Right lobe of liver (tissue), 6 donors: ENCODE results near the gene CC2D2A. TPM values are rescaled to one million over a fixed set of nuclear protein-coding genes. Genes with fewer than 3 reads are reported as not detected.

Experiments used
- ATAC-seq, 4 donors: fragments of 200-7000 bp; cut with Tn5 transposase; one replicate each; pipeline ENCODE4 v1.9.1; 2020; ENCODE audit warnings: mild to moderate bottlenecking in 4 of 4, moderate library complexity in 4 of 4
- DNase-seq, 3 donors: peaks; one replicate each; pipeline ENCODE4 v3.0.0-alpha.2; 2020
- H3K27ac ChIP-seq, 3 donors: fragments of 200-600 bp; one replicate each; pipeline ENCODE4 v1.8.0; 2022
- H3K27me3 ChIP-seq, 2 donors: fragments of 200-600 bp; one replicate each; pipeline ENCODE4 v1.8.0; 2022
- H3K36me3 ChIP-seq, 4 donors: fragments of 200-600 bp; sonication (generic) in 1 of 4; one replicate each; pipeline versions ENCODE4 v1.5.1 to v1.8.0; 2017 to 2022; ENCODE audit warnings: control low read depth in 1 of 4
- H3K4me1 ChIP-seq, 4 donors: fragments of 200-600 bp; sonication (generic) in 1 of 4; one replicate each; pipeline versions ENCODE4 v1.5.1 to v1.8.0; 2017 to 2022; ENCODE audit warnings: control low read depth in 1 of 4
- H3K4me3 ChIP-seq, 3 donors: fragments of 200-600 bp; one replicate each; pipeline ENCODE4 v1.8.0; 2022
- H3K9me3 ChIP-seq, 4 donors: fragments of 200-600 bp; sonication (generic) in 1 of 4; one replicate each; pipeline versions ENCODE4 v1.5.1 to v1.8.0; 2017 to 2022; ENCODE audit warnings: control low read depth in 1 of 4
- POLR2A ChIP-seq: fragments of 450-650 bp; IDR thresholded peaks from one replicate; pipeline ENCODE4 v1.6.1; 2017; ENCODE audit warnings: antibody characterized with exemption, mild to moderate bottlenecking
- WGBS: methylation state at CpG from one replicate; pipeline ENCODE4 v1.1.6; 2018; ENCODE audit warnings: low coverage, low lambda C conversion rate; ENCODE audit not compliant: insufficient coverage; ENCODE audit errors: missing lambda C conversion rate; 5-methylcytosine and 5-hydroxymethylcytosine counted together
- intact Hi-C, 2 donors: fragments of 100-400 bp; cut with DNase I; formaldehyde crosslinking; loops; one replicate each; pipeline versions ENCODE4 v1.11.2 to v1.14.1; 2022
- total RNA-seq, 6 experiments: library from RNA; depleted of rRNA in 2 of 6; stranded (reverse); fragments of >200 nt in 2 of 6; fragmentation: NEBNext Ultra II Directional in 3 of 6; extraction: Animal tissue kit (Norgen Biotek cat#: 25700) in 3 of 6; gene quantifications; one replicate each; pipeline versions ENCODE4 v1.1.0 to v1.2.4, GENCODE V29; 2016 to 2023
- TF ChIP-seq, protein P1 (sequence below), 4 donors: fragments of 200-600 bp in 3 of 4; fragments of 450-650 bp in 1 of 4; IDR thresholded peaks; one replicate each; pipeline versions ENCODE4 v1.5.1 to v1.8.0; 2016 to 2022; ENCODE audit warnings: antibody characterized with exemption in 4 of 4, mild to moderate bottlenecking in 2 of 4
- donor health status: DM: no; HTN: yes; CAD: no.
- donor health status: DM: no; HTN: no; CAD: no.
- donor health status: DM: no; HTN: no; CAD: no.
- donor health status: DM: no; HTN: yes; CAD: no.
- donor health status: DM: no; HTN: yes; CAD: no.

Gene CC2D2A
- total RNA-seq, 6 experiments from 2014 or later = 1.7 to 6.5 (median 3.2) TPM

DNA sequence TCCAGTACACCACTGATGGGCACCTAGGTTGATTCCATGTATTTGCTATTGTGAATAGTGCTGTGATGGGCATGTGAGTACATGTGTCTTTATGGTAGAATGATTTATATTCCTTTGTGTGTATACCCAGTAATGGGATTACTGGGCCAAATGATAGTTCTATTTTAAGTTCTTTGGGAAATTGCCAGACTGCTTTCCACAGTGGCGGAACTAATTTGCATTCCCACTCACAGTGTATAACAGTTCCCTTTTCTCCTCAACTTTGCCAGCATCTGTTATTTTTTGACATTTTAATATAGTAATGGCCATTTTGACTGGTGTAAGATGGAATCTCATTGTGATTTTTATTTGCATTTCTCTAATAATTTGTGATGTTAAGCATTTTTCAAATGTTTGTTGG, 25.9 kb downstream of the CC2D2A start:
- no peaks in the 10 kb centered on the region for H3K9me3 ChIP-seq
- DNase-seq (no peak), ATAC-seq (no peak)
- H3K4me3 ChIP-seq = no peak overlapping the region
- no peaks in the 10 kb centered on the region for H3K36me3 ChIP-seq
- no peaks in the 10 kb centered on the region for H3K4me1 ChIP-seq
- H3K27ac ChIP-seq = no peak overlapping the region
- intact Hi-C loops = no loop called here
- 43% methylated on average over 1 of the region's 1 CpG for WGBS
- no peaks in the 10 kb centered on the region for H3K27me3 ChIP-seq
- TF ChIP-seq, protein P1, sequence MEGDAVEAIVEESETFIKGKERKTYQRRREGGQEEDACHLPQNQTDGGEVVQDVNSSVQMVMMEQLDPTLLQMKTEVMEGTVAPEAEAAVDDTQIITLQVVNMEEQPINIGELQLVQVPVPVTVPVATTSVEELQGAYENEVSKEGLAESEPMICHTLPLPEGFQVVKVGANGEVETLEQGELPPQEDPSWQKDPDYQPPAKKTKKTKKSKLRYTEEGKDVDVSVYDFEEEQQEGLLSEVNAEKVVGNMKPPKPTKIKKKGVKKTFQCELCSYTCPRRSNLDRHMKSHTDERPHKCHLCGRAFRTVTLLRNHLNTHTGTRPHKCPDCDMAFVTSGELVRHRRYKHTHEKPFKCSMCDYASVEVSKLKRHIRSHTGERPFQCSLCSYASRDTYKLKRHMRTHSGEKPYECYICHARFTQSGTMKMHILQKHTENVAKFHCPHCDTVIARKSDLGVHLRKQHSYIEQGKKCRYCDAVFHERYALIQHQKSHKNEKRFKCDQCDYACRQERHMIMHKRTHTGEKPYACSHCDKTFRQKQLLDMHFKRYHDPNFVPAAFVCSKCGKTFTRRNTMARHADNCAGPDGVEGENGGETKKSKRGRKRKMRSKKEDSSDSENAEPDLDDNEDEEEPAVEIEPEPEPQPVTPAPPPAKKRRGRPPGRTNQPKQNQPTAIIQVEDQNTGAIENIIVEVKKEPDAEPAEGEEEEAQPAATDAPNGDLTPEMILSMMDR (IDR thresholded peaks at IDR 0.05) = no peak
- no peak for TF ChIP-seq POLR2A

- DNase-seq (no peak), ATAC-seq (no peak)
- TF ChIP-seq POLR2A = no peak
- TF ChIP-seq, protein P1 (IDR thresholded peaks at IDR 0.05) = no peak
- no peaks in the 10 kb centered on the region for H3K4me1 ChIP-seq
- no peak overlapping the region for H3K27ac ChIP-seq
- no peaks in the 10 kb centered on the region for H3K27me3 ChIP-seq
- H3K9me3 ChIP-seq = no peaks in the 10 kb centered on the region
- no peaks in the 10 kb centered on the region for H3K36me3 ChIP-seq
- intact Hi-C loops = no loop called here
- 77% methylated on average over 3 of the region's 3 CpGs for WGBS
- no peak overlapping the region for H3K4me3 ChIP-seq
These were observed 28.7 kb downstream of the CC2D2A start for GRCh38 chr4:15498356-15498755.

- Histone ChIP-seq H3K9me3 (no peaks in the 10 kb centered on the region), H3K27ac (no peak overlapping the region), H3K4me3 (no peak overlapping the region), H3K27me3 (no peaks in the 10 kb centered on the region), H3K4me1 (no peaks in the 10 kb centered on the region), H3K36me3 (no peaks in the 10 kb centered on the region)
- TF ChIP-seq POLR2A = no peak
- TF ChIP-seq, protein P1 (IDR thresholded peaks at IDR 0.05) = no peak
- ATAC-seq (no peak), DNase-seq (no peak)
- intact Hi-C loops = no loop called here
- 88% methylated on average over 7 of the region's 7 CpGs for WGBS
These were observed 31.0 kb downstream of the CC2D2A start for GRCh38 chr4:15500701-15501100.

DNA sequence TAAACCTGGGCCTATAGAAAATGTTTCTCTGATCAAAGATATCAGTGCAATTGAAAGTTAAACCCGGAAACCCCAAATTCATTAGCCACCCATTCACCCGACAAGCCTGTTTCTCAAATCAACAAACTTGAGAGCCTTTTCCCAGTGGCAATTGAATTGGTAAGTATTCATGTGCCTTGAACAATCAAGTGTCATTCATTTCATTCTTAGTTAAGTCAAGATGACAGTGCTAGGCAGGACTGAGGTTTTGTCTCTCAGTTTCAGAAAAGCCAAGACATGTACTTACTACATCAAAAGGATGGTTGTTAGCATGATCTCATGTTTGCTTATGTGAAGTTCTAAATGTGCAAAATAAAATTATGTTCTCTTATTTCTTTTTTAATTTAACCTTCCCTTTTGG, 32.3 kb downstream of the CC2D2A start:
- intact Hi-C loops = no loop called here
- H3K27ac ChIP-seq = no peak overlapping the region
- H3K4me3 ChIP-seq = no peak overlapping the region
- H3K36me3 ChIP-seq = no peaks in the 10 kb centered on the region
- no peaks in the 10 kb centered on the region for H3K27me3 ChIP-seq
- ATAC-seq = no peak
- no peak for DNase-seq
- no peaks in the 10 kb centered on the region for H3K4me1 ChIP-seq
- no peaks in the 10 kb centered on the region for H3K9me3 ChIP-seq
- 89% methylated on average over 2 of the region's 2 CpGs for WGBS
- TF ChIP-seq, protein P1 (IDR thresholded peaks at IDR 0.05) = no peak
- no peak for TF ChIP-seq POLR2A

- H3K27ac ChIP-seq = no peak overlapping the region
- WGBS = 94% methylated on average over 3 of the region's 3 CpGs
- H3K36me3 ChIP-seq = no peaks in the 10 kb centered on the region
- no peak for ATAC-seq
- DNase-seq = no peak
- no peaks in the 10 kb centered on the region for H3K9me3 ChIP-seq
- no peak for TF ChIP-seq POLR2A
- TF ChIP-seq, protein P1 (IDR thresholded peaks at IDR 0.05) = no peak
- intact Hi-C loops = no loop called here
- no peak overlapping the region for H3K4me3 ChIP-seq
- H3K4me1 ChIP-seq = no peaks in the 10 kb centered on the region
- no peaks in the 10 kb centered on the region for H3K27me3 ChIP-seq
These were observed 32.7 kb downstream of the CC2D2A start for GRCh38 chr4:15502384-15502783.
